Measurements from ENCODE around the gene AXIN1. TPM values are rescaled to one million over a fixed set of nuclear protein-coding genes. Genes with fewer than 3 reads are reported as not detected.

AXIN1 gene
- total and polyA plus RNA-seq, 9 of the 15 experiments (the other 6 are each of a cell fraction or from before 2014, with no cell fraction given) = 0.42 to 58.0 (median 25.9) TPM

DNA sequence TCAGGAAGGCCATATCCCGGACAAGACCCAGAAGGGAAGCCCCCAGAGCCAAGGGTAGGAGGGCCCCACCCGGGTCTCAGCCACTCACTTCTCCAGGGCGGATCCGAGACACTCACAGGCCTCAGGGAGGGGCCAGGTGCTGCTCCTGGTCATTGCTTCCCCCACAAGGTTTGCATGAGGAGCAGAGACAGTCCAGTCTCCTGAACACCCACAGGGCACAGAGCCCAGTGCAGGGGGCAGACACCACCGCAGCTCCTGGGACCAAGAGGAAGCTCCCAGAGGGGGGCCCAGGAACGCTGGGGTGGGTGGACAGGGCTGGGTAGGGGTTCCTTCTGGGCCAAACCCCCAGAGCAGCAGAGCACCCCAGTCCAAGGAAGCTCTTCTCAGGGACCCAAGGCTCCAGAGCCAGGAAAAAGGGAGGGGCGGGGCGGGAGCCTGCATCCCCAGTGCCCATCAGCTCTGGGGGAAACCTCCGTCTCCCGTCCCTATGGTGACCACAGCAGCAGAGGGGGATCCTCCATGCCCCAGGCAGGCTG is 18.5 kb upstream of the AXIN1 start:
- no TSS peak for BruUV-seq (replicated peaks)
- Histone ChIP-seq H3K9ac (ENCODE audit: insufficient read depth in 1 of 2, low read depth in 2 of 2, low read length in 2 of 2) (peak overlapping the region; percentile 64 to 92), H4K20me1 (replicated peaks; ENCODE audit: control insufficient read depth, insufficient read depth, low read length) (no peaks in the 10 kb centered on the region), H2AFZ (ENCODE audit: low read depth, low read length) (peak overlapping the region; percentile 47; the same call in 1 of the 2 replicates), H3K4me1 (replicated peaks in 1 of 2; ENCODE audit: control insufficient read depth in 2 of 2, insufficient read depth in 2 of 2, low read length in 2 of 2) (peaks cover 9 to 72% of the 10 kb centered on the region in 2 experiments), H3K79me2 (ENCODE audit: control insufficient read depth, insufficient read depth, low read length) (peaks cover 13% of the 10 kb centered on the region), H3K9me3 (replicated peaks; ENCODE audit: control insufficient read depth, insufficient read depth, low read depth, low read length) (no peaks in the 10 kb centered on the region), H3K27ac (ENCODE audit: extremely low read depth, low read depth, low read length) (peak overlapping the region; percentile 78), H3K4me2 (ENCODE audit: insufficient read depth, low read length) (peak overlapping the region; percentile 55), H3K9me1 (ENCODE audit: control insufficient read depth, insufficient read depth, low read length) (peaks cover 5% of the 10 kb centered on the region), H3K27me3 (ENCODE audit: control insufficient read depth in 2 of 2, insufficient read depth in 2 of 2, low read length in 2 of 2) (no peaks in the 10 kb centered on the region), H3K36me3 (ENCODE audit: control insufficient read depth, insufficient read depth, low read length) (peaks cover 83% of the 10 kb centered on the region; the same call in 2 of the 3 replicates), H3K4me3 (peak overlapping the region; percentile 61)
- POLR2A ChIA-PET = interaction anchor here (0.7 to 2.5 kb wide), 6 partner anchors 9 to 303 kb away, joined by 3 to 8 read pairs (median 4); partner anchors contain the start of genes AXIN1, DECR2 and PGAP6
- peak; percentile 58 for ATAC-seq
- peak in 2 of 4 experiments; percentile 49 to 55 for DNase-seq (ENCODE audit: extremely low read depth in 1 of 4, low spot score in 3 of 4)
- CTCF ChIA-PET (ENCODE audit: low intra/inter-chr PET ratio) = interaction anchor here (0.6 to 0.8 kb wide), 2 partner anchors 28 to 1462 kb away, joined by 3 read pairs; no protein-coding TSS in a partner anchor
- TF ChIP-seq RBFOX2 (IDR thresholded peaks at IDR 0.05; ENCODE audit: low read depth, low read length) = peak; percentile 45; the same call in 1 of the 2 replicates
- no peak for TF ChIP-seq KDM4B (IDR thresholded peaks at IDR 0.05; ENCODE audit: borderline replicate concordance in 2 of 2, low read depth in 1 of 2)
- TF ChIP-seq MCM2 (IDR thresholded peaks at IDR 0.05; ENCODE audit: low read depth) = no peak
- intact Hi-C loops (cut with micrococcal nuclease) (no loop called here), in situ Hi-C loops (cut with MboI) (no loop called here)
- peak; percentile 56 for FAIRE-seq
- WGBS (ENCODE audit: insufficient coverage, low coverage, missing lambda C conversion rate) = 50% methylated on average over 8 of the region's 10 CpGs

- peak within 1 kb of the TSS; percentile 61 for H3K4me3 ChIP-seq
- ATAC-seq = peak; percentile 96
- POLR2A ChIA-PET = interaction anchor here (0.7 to 2.5 kb wide), 6 partner anchors 8 to 304 kb away, joined by 3 to 8 read pairs (median 4); partner anchors contain the start of genes AXIN1, DECR2 and PGAP6
- H3K9me3 ChIP-seq (replicated peaks; ENCODE audit: control insufficient read depth, insufficient read depth, low read depth, low read length) = no peaks in the 10 kb centered on the region
- H3K36me3 ChIP-seq (ENCODE audit: control insufficient read depth, insufficient read depth, low read length) = peaks cover 81% of the 10 kb centered on the region; the same call in 2 of the 3 replicates
- H3K9ac ChIP-seq (ENCODE audit: insufficient read depth in 1 of 2, low read depth in 2 of 2, low read length in 2 of 2) = peak within 1 kb of the TSS; percentile 70 to 98
- H2AFZ ChIP-seq (ENCODE audit: low read depth, low read length) = peak within 1 kb of the TSS; percentile 47; the same call in 1 of the 2 replicates
- intact Hi-C loops (cut with micrococcal nuclease) = no loop called here
- BruUV-seq (replicated peaks) = no TSS peak
- peaks cover 5% of the 10 kb centered on the region for H3K9me1 ChIP-seq (ENCODE audit: control insufficient read depth, insufficient read depth, low read length)
- under 1% methylated on average over 21 of the region's 30 CpGs for WGBS (ENCODE audit: insufficient coverage, low coverage, missing lambda C conversion rate)
- peak; percentile 94 for FAIRE-seq
- peak within 1 kb of the TSS; percentile 78 for H3K27ac ChIP-seq (ENCODE audit: extremely low read depth, low read depth, low read length)
- no peaks in the 10 kb centered on the region for H4K20me1 ChIP-seq (replicated peaks; ENCODE audit: control insufficient read depth, insufficient read depth, low read length)
- peak; percentile 92 to 97 (median 96) for DNase-seq (ENCODE audit: extremely low read depth in 1 of 4, low spot score in 3 of 4)
- peak within 1 kb of the TSS; percentile 91 for H3K4me2 ChIP-seq (ENCODE audit: insufficient read depth, low read length)
- peaks cover 13% of the 10 kb centered on the region for H3K79me2 ChIP-seq (ENCODE audit: control insufficient read depth, insufficient read depth, low read length)
- in situ Hi-C loops (cut with MboI) = no loop called here
- no peaks in the 10 kb centered on the region for H3K27me3 ChIP-seq (ENCODE audit: control insufficient read depth in 2 of 2, insufficient read depth in 2 of 2, low read length in 2 of 2)
- CTCF ChIA-PET (ENCODE audit: low intra/inter-chr PET ratio) = interaction anchor here (0.7 to 0.8 kb wide), 2 partner anchors 10 to 1463 kb away, joined by 3 read pairs; no protein-coding TSS in a partner anchor
- peaks cover 9 to 69% of the 10 kb centered on the region in 2 experiments for H3K4me1 ChIP-seq (replicated peaks in 1 of 2; ENCODE audit: control insufficient read depth in 2 of 2, insufficient read depth in 2 of 2, low read length in 2 of 2)
- TF ChIP-seq GATAD2B (IDR thresholded peaks at IDR 0.05; ENCODE audit: borderline replicate concordance) (0 out of 2 replicates have a peak, but pooled peaks have one; percentile 65), YY1 (IDR thresholded peaks at IDR 0.05; ENCODE audit: borderline replicate concordance in 1 of 3, control insufficient read depth in 1 of 3, extremely low read depth in 1 of 3, insufficient read depth in 3 of 3, insufficient read length in 1 of 3, insufficient replicate concordance in 2 of 3, low read depth in 1 of 3, low read length in 2 of 3) (peak in 2 of 3 experiments; percentile 55 to 78), GABPA (tag; conservative IDR thresholded peaks at IDR 0.05; ENCODE audit: low read depth) (peak; percentile 94), ZKSCAN1 (IDR thresholded peaks at IDR 0.05; ENCODE audit: low read depth, low read length) (no peak), SPI1 (IDR thresholded peaks at IDR 0.05; ENCODE audit: borderline replicate concordance, low read depth, low read length) (peak; percentile 17; the same call in 1 of the 2 replicates), HNRNPLL (IDR thresholded peaks at IDR 0.05; ENCODE audit: low read depth, low read length, poor library complexity, severe bottlenecking) (peak; percentile 91), TEAD1 (CRISPR knock-in tag; IDR thresholded peaks at IDR 0.05) (no peak), ARID1B (IDR thresholded peaks at IDR 0.05) (0 out of 2 replicates have a peak, but pooled peaks have one; percentile 8)
- TF ChIP-seq, protein P1, sequence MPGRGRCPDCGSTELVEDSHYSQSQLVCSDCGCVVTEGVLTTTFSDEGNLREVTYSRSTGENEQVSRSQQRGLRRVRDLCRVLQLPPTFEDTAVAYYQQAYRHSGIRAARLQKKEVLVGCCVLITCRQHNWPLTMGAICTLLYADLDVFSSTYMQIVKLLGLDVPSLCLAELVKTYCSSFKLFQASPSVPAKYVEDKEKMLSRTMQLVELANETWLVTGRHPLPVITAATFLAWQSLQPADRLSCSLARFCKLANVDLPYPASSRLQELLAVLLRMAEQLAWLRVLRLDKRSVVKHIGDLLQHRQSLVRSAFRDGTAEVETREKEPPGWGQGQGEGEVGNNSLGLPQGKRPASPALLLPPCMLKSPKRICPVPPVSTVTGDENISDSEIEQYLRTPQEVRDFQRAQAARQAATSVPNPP (IDR thresholded peaks at IDR 0.05; ENCODE audit: borderline replicate concordance, insufficient read depth, insufficient read length) = no peak
These were observed 17.9 kb upstream of the AXIN1 start, which contains the start of gene MRPL28 for GRCh38 chr16:370443-370842. Gene MRPL28 (minus strand): TSS chr16:370538. CDS start chr16:370218, 320 bp downstream.

All from K562 (cell line).